HEK293 (cell line): ENCODE measurements around the gene ZNF454.

Source experiments
- CTCF ChIA-PET: fragments of 350-600 bp; formaldehyde crosslinking; extraction: SDS; loops from one replicate; lab custom pipeline; 2021; ENCODE audit warnings: antibody characterized with exemption; lab: Yijun Ruan, JAX
- POLR2A ChIA-PET: fragments of 300-600 bp; formaldehyde crosslinking; extraction: SDS; loops from one replicate; lab custom pipeline; 2020; ENCODE audit warnings: antibody characterized with exemption, inconsistent platforms; lab: Yijun Ruan, JAX
- H3K27ac ChIP-seq: fragments of 200-500 bp; sonication (Bioruptor generic); 2 replicates; pipeline ENCODE4 v1.5.1; 2014; ENCODE audit warnings: low read depth, low read length, control low read depth, inconsistent platforms; ENCODE audit errors: extremely low read depth
- H3K36me3 ChIP-seq, 2 experiments: fragments of 200-500 bp in 1 of 2; sonication (Bioruptor generic) in 1 of 2; 1 replicate in 1 of 2; 2 replicates in 1 of 2; pipeline ENCODE4 v1.5.1; 2014 to 2017; ENCODE audit warnings: inconsistent platforms in 2 of 2, low read length in 2 of 2; ENCODE audit not compliant: control insufficient read depth in 2 of 2, insufficient read depth in 1 of 2
- H3K4me1 ChIP-seq: fragments of 200-500 bp; sonication (Bioruptor generic); 2 replicates; pipeline ENCODE4 v1.5.1; 2014; ENCODE audit warnings: mild to moderate bottlenecking, low read length, inconsistent platforms; ENCODE audit not compliant: control insufficient read depth, insufficient read depth
- H3K4me3 ChIP-seq: 2 replicates; pipeline ENCODE4 v1.5.1; 2011; ENCODE audit warnings: low read depth, mild to moderate bottlenecking, control low read depth, low read length, moderate library complexity
- H3K9me3 ChIP-seq: fragments of 200-500 bp; sonication (Bioruptor generic); 2 replicates; pipeline ENCODE4 v1.5.1; 2014; ENCODE audit warnings: low read depth, low read length, inconsistent platforms; ENCODE audit not compliant: control insufficient read depth, insufficient read depth
- HOXA7 ChIP-seq: sonication (generic); formaldehyde crosslinking; IDR thresholded peaks from 2 replicates; pipeline ENCODE4 v1.8.1; 2022; ENCODE audit warnings: missing genetic modification reagents, borderline replicate concordance
- IKZF3 ChIP-seq: fragments of 450-650 bp; IDR thresholded peaks from 2 replicates; pipeline ENCODE4 v1.5.0; 2018; ENCODE audit warnings: missing biosample characterization, mild to moderate bottlenecking, missing genetic modification characterization, moderate library complexity
- INSM2 ChIP-seq: fragments of 450-650 bp; formaldehyde crosslinking; IDR thresholded peaks from 2 replicates; pipeline ENCODE4 v1.5.1; 2016; ENCODE audit warnings: missing biosample characterization, missing genetic modification characterization
- SCRT1 ChIP-seq: fragments of 450-650 bp; formaldehyde crosslinking; IDR thresholded peaks from 2 replicates; pipeline ENCODE4 v1.5.1; 2016; ENCODE audit warnings: missing biosample characterization, missing genetic modification characterization, borderline replicate concordance
- SP2 ChIP-seq: fragments of 450-650 bp; formaldehyde crosslinking; IDR thresholded peaks from 2 replicates; pipeline ENCODE4 v1.5.1; 2016; ENCODE audit warnings: missing biosample characterization, missing genetic modification characterization
- ZBTB48 ChIP-seq: fragments of 450-650 bp; formaldehyde crosslinking; IDR thresholded peaks from 2 replicates; pipeline ENCODE4 v1.5.1; 2016; ENCODE audit warnings: missing biosample characterization, missing genetic modification characterization
- ZBTB7A ChIP-seq: fragments of 450-650 bp; formaldehyde crosslinking; IDR thresholded peaks from 2 replicates; pipeline ENCODE4 v1.5.1; 2016; ENCODE audit warnings: low read depth, missing biosample characterization, missing genetic modification characterization
- ZIC2 ChIP-seq: fragments of 450-650 bp; formaldehyde crosslinking; IDR thresholded peaks from 2 replicates; pipeline ENCODE4 v1.5.1; 2016; ENCODE audit warnings: missing biosample characterization, missing genetic modification characterization
- ZNF274 ChIP-seq, 2 experiments: fragments of 200-500 bp in 1 of 2; fragments of 450-650 bp in 1 of 2; sonication (Bioruptor generic) in 1 of 2; formaldehyde crosslinking in 1 of 2; IDR thresholded peaks; 2 replicates each; pipeline versions ENCODE4 v1.5.1 to v1.6.1; 2014 to 2016; ENCODE audit warnings: borderline replicate concordance in 1 of 2, inconsistent platforms in 1 of 2, low read length in 1 of 2, missing biosample characterization in 1 of 2, missing genetic modification characterization in 1 of 2
- ZNF292 ChIP-seq: fragments of 450-650 bp; formaldehyde crosslinking; IDR thresholded peaks from 2 replicates; pipeline ENCODE4 v1.5.1; 2016; ENCODE audit warnings: low read depth, missing biosample characterization, missing genetic modification characterization, borderline replicate concordance
- ZNF324 ChIP-seq: fragments of 450-650 bp; formaldehyde crosslinking; IDR thresholded peaks from 2 replicates; pipeline ENCODE4 v1.5.1; 2016; ENCODE audit warnings: missing biosample characterization, missing genetic modification characterization
- ZNF48 ChIP-seq: fragments of 450-650 bp; formaldehyde crosslinking; IDR thresholded peaks from 2 replicates; pipeline ENCODE4 v1.5.1; 2016; ENCODE audit warnings: missing biosample characterization, missing genetic modification characterization
- ZNF76 ChIP-seq: fragments of 450-650 bp; formaldehyde crosslinking; IDR thresholded peaks from 2 replicates; pipeline ENCODE4; 2016; ENCODE audit warnings: low read depth, missing biosample characterization, missing genetic modification characterization, borderline replicate concordance
- ZNF777 ChIP-seq: fragments of 450-650 bp; formaldehyde crosslinking; IDR thresholded peaks from 2 replicates; pipeline ENCODE4 v1.5.1; 2017; ENCODE audit warnings: missing biosample characterization, missing genetic modification characterization, borderline replicate concordance
- ZNF837 ChIP-seq: fragments of 450-650 bp; formaldehyde crosslinking; IDR thresholded peaks from 2 replicates; pipeline ENCODE4 v1.5.1; 2016; ENCODE audit warnings: missing biosample characterization, missing genetic modification characterization
- ZSCAN16 ChIP-seq: fragments of 450-650 bp; formaldehyde crosslinking; IDR thresholded peaks from 2 replicates; pipeline ENCODE4 v1.5.1; 2016; ENCODE audit warnings: missing biosample characterization, missing genetic modification characterization
- TF ChIP-seq, protein P1 (sequence below): fragments of 450-650 bp; formaldehyde crosslinking; conservative IDR thresholded peaks from 2 replicates; pipeline ENCODE4 v1.5.1; 2016; ENCODE audit warnings: low read depth, missing biosample characterization, missing genetic modification characterization

Gene ZNF454

DNA sequence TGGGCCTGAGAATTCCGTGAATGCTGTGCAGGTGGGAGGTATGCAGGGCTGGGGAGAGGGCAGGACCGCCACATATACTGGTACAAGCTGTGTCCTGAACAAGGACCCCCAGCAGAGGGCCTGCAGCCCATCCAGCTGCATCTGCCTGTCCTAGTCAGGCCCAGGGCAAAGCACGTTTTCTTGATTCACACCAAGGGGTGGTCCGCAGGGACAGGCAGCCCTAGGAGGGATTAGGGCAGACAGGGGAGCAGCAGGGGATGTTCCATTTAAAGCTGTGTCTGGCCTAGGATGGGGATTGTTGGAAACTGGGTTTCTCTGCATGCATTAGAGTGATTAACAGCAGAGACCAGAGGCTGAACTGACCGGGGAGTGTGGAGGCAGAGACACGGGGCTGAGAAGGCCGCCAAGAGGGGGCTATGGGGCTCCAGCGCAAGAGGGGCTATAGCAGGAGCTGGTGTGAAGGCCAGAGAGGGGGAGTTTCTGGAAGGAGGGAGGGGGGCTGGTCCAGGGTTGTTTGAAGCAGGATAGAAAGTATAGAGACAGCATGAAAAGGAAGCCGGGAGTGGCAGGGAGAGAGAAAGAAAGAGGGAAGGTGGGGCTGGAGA lies 51.4 kb downstream of the ZNF454 start (continued):
- TF ChIP-seq ZNF76: no peak

DNA sequence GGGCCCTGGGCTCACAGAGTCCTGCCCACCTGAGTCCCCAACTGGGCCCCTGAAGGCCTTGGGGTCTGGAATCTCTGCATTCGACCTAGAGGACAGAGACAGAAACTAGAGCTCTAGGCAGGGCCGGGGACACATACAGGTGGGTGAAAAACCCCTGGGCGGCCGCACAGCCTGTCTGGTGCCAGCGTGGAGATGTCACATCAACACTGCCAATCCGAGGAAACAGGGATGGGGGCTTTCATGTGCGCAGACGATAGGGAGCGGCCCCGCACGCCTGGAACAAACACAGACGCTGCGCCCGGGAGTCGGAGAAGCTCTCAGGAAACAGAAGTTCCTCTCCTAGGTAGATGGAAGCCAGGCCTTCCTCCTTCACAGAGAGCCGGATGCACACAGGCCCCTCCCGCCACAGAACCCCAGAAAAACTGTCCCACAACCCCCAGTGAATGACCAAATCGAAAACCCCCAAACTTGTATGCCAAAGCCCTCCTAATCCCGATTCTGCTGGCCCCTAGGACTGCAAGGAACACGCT lies 52.3 kb downstream of the ZNF454 start:
- ChIA-PET CTCF (interaction anchor here (0.7 kb wide), 1 partner anchor 8 kb away, joined by 3 read pairs; no protein-coding TSS in a partner anchor), POLR2A (no interaction called here)
- no peak overlapping the region for H3K4me3 ChIP-seq

DNA sequence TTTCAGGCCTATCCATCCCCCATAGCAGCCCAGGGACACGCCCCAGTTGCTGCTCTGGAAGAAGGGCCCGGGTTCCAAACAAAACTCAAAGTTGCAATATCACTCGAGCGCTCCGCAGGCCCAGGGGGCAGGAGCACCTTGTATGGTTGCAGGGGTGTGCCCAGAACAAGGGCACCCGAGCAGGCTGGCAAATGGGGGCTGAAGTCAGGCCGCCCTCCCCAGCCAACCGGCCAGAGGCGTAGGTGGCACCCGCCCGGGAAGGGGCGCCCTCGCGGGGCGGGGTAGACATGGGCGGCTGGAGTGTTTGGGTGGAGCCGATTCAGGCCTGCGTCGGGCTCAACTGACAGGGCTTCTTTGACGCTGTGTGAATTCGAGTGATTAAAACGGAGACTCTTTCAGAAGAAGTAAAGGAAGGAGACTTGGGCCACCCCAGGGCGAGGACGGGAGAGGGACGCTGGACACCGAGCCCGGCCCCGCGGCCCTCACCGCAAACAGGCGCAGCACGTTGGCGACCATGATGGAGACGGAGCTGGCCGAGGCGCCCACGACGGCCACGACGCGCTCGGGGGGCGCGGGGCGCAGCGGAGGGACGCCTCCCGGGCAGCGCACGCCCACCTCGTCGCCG lies 53.1 kb downstream of the ZNF454 start:
- POLR2A ChIA-PET: no interaction called here
- Histone ChIP-seq H3K27ac (no peak overlapping the region), H3K4me1 (no peaks in the 10 kb centered on the region), H3K4me3 (no peak overlapping the region), H3K9me3 (no peaks in the 10 kb centered on the region), H3K36me3 (no peaks in the 10 kb centered on the region)
- CTCF ChIA-PET: no interaction called here
- TF ChIP-seq IKZF3: no peak

More for the DNA sequence above, 52.3 kb downstream of the ZNF454 start:
- Histone ChIP-seq H3K27ac (no peak overlapping the region), H3K4me1 (no peaks in the 10 kb centered on the region), H3K36me3 (no peaks in the 10 kb centered on the region), H3K9me3 (no peaks in the 10 kb centered on the region)
- TF ChIP-seq ZNF777 (tag by site-specific recombination) (no peak), ZNF837 (no peak)

GRCh38 chr5:178994580-178995340 lies 53.8 kb downstream of the ZNF454 start, which contains the start of gene GRM6:
Gene GRM6 (minus strand): TSS chr5:178995320. CDS start chr5:178994944, 376 bp downstream.
- ChIA-PET CTCF (no interaction called here), POLR2A (no interaction called here)
- Histone ChIP-seq H3K36me3 (no peaks in the 10 kb centered on the region), H3K9me3 (no peaks in the 10 kb centered on the region), H3K4me1 (no peaks in the 10 kb centered on the region), H3K4me3 (no peak within 1 kb of the TSS), H3K27ac (no peak within 1 kb of the TSS)
- TF ChIP-seq ZNF274 (IDR thresholded peaks at IDR 0.05; ENCODE audit: low read length) (no peak), ZNF274 (tag by site-specific recombination; IDR thresholded peaks at IDR 0.05; ENCODE audit: borderline replicate concordance) (no peak), ZNF48 (tag by site-specific recombination) (no peak), SP2 (tag by site-specific recombination) (no peak), HOXA7 (CRISPR knock-in tag) (no peak), ZNF324 (tag by site-specific recombination) (no peak), ZIC2 (no peak), INSM2 (tag by site-specific recombination) (no peak), ZBTB7A (tag by site-specific recombination) (no peak), ZBTB48 (tag by site-specific recombination) (no peak), ZSCAN16 (tag by site-specific recombination) (no peak), ZNF292 (tag by site-specific recombination) (no peak), SCRT1 (tag by site-specific recombination) (no peak)
- TF ChIP-seq, protein P1, sequence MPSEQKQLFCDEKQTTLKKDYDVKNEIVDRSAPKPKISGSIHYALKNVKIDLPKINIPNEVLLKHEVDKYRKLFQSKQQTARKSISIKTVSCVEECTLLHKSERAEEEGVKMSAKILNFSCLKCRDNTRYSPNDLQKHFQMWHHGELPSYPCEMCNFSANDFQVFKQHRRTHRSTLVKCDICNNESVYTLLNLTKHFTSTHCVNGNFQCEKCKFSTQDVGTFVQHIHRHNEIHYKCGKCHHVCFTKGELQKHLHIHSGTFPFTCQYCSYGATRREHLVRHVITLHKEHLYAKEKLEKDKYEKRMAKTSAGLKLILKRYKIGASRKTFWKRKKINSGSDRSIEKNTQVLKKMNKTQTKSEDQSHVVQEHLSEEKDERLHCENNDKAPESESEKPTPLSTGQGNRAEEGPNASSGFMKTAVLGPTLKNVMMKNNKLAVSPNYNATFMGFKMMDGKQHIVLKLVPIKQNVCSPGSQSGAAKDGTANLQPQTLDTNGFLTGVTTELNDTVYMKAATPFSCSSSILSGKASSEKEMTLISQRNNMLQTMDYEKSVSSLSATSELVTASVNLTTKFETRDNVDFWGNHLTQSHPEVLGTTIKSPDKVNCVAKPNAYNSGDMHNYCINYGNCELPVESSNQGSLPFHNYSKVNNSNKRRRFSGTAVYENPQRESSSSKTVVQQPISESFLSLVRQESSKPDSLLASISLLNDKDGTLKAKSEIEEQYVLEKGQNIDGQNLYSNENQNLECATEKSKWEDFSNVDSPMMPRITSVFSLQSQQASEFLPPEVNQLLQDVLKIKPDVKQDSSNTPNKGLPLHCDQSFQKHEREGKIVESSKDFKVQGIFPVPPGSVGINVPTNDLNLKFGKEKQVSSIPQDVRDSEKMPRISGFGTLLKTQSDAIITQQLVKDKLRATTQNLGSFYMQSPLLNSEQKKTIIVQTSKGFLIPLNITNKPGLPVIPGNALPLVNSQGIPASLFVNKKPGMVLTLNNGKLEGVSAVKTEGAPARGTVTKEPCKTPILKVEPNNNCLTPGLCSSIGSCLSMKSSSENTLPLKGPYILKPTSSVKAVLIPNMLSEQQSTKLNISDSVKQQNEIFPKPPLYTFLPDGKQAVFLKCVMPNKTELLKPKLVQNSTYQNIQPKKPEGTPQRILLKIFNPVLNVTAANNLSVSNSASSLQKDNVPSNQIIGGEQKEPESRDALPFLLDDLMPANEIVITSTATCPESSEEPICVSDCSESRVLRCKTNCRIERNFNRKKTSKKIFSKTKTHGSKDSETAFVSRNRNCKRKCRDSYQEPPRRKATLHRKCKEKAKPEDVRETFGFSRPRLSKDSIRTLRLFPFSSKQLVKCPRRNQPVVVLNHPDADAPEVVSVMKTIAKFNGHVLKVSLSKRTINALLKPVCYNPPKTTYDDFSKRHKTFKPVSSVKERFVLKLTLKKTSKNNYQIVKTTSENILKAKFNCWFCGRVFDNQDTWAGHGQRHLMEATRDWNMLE (tag by site-specific recombination): no peak
